Measurements from ENCODE around the gene ANKRD18B.
"Not testable (repeated sequence)": the region's sequence is repeated elsewhere in the genome, so short reads cannot be mapped to it uniquely, and the experiment has no call there.

Gene ANKRD18B

DNA sequence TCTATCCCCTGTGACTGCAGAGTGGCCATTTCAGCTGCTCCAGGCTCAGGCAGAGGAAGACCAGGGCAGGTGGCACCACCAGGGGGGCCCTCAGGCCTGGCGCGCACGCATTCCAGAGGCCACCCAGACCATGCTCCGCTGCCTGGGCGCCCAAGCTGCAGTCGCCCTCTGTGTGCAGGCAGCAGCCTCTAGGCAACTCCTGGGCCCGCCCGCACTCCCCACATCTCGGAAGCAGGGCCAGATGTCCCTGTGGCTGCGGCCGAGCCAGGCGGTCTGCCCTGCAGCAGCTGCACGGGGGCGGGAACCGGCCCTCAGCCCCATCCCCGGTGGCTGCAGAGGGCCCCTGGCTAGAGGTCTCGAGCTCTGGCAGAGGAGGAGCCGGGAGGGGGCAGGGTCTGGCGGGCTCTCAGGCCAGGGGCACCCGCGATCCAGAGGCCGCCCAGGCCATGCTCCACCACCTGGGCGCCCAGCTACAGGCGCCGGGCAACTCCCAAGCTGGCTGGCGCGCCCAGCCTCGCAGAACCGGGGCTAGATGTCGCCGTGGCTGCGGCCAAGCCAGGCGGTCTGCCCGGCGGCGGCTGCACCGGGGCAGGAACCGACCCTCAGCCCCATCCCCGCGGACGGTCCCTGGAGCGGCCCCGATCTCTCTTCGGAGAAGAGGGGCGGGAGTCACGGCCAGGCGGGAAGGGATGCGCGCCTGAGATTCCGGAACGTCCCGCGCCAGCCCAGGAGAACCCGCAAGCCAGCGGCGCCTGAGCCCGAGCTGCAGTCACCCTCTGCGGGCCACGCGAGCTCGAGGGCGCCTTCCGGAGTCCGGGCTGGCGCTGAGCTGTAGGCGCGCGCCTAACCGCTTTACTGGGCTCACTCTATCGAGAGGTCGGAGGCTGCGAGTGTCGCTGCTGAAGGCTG lies at the start of gene ANKRD18B:
Gene ANKRD18B, plus strand, starts transcription at position 855 of the 909 bp plus-strand sequence. CDS start 239 bp downstream, outside the sequence.
- DNase-seq, result not testable (repeated sequence)

DNA sequence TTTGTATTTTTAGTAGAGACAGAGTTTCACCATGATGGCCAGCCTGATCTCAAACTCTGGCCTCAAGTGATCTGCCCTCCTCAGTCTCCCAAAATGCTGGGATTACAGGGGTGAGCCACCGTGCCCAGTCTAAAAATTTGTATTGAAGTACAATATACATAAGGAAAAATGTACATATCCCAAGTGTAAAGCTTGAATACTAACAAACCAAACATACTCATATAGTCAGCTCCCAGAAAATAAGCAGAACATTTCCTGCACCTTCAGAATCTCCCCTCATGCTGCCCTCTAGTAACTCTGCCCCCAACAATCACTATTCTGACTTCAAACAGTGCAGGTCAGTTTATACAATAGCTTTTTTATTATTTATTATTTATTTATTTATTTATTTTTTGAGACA lies 48.7 kb upstream of the ANKRD18B start:
- DNase-seq, result no peak

- no peak for DNase-seq
Observed at GRCh38 chr9:33476503-33476902, 47.5 kb upstream of the ANKRD18B start.

DNA sequence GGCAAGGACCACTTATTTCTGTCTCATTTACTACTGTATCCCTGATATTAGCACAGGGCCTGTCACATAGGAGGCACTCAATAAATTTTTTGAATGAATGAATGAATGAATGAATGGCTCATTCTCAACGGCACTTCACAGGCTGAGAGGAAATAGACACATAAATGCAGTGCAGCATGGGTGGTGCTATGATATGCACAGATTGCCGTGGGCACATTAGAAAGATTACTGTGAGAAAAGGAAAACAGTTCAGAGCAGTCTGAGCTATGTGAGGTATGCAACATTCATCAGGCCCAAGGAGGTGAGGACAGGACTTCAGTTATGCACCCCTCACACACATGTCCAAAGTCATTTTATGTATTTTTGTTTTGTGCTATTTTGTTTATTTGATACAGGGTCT lies 43.9 kb upstream of the ANKRD18B start:
- DNase-seq, result no peak

GRCh38 chr9:33480976-33481375 lies 43.1 kb upstream of the ANKRD18B start:
- DNase-seq, result no peak

GRCh38 chr9:33485312-33485711 lies 38.7 kb upstream of the ANKRD18B start:
- DNase-seq, result not testable (repeated sequence)

- no peak for DNase-seq
Observed at GRCh38 chr9:33489066-33489465, 35.0 kb upstream of the ANKRD18B start.

GRCh38 chr9:33493819-33494218 lies 30.2 kb upstream of the ANKRD18B start:
- DNase-seq, result not testable (repeated sequence)

DNA sequence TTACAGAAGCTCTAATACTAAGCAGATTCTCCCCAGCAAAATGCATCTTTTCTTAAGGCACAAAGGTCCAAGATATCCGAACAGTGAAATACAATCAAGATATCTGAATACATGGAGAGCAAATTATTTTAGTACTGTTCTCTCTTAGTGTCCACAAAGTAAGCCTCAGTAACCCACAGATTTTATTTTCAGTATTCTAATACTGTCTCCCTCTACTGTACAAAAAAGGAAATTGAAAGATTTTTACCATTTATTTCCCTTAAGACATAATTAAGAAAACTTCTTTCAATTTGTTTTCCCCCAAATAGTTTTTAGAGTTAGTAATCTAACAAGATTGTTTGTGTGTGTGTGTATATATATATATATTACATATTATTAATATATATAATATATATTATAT lies 25.7 kb upstream of the ANKRD18B start:
- peak; percentile 1 for DNase-seq

DNA sequence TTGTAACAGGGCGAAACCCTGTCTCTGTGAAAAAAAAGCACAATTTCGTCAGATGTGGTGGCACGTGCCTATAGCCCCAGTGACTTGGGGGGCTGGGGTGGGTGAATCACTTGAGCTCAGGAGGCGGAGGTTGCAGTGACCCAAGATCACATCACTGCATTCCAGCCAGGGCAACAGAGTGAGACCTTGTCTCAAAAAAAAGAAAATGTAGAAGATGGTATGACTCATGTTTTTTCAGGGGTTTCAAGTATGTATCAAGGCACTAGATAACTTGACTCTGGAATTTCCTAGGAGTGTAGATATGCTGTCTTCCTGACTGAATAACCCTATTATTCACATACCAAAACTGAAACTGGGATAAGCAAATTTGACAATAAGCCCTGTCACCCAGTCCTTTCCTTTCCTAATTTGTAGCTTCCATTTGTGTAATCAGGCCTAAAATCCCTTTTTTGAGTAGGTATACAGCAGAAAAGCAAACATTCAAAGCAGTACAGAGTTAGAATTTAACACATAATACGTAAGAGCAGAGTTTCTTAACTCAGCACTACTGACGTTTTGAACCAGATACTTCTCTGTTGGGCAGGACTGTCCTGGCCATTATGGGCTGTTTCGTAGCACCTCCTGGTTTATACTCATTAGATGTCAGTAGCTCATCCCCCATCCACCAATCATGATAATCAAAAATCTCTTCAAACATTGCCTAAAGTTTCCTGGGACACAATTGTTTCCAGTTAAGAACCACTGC lies 17.3 kb upstream of the ANKRD18B start:
- no peak for DNase-seq

GRCh38 chr9:33510262-33511183 lies 13.5 kb upstream of the ANKRD18B start:
- DNase-seq, result peak; percentile 55

DNA sequence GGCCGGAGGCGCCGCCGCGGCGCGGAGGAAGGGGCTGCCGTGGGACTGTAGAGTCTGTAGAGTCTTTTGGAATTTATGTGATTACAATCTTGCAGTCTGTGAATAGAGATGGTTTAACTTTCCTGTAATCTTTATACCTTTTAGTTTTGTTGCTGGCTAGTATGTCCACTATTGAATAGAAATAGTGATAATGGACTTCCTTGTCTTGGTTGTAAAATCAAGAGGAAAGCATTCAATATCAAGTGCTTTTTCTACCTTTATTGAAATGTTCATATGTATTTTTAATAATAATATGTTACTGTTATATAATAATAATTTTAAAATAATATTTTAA lies 12.9 kb upstream of the ANKRD18B start:
- not testable (repeated sequence) for DNase-seq

DNA sequence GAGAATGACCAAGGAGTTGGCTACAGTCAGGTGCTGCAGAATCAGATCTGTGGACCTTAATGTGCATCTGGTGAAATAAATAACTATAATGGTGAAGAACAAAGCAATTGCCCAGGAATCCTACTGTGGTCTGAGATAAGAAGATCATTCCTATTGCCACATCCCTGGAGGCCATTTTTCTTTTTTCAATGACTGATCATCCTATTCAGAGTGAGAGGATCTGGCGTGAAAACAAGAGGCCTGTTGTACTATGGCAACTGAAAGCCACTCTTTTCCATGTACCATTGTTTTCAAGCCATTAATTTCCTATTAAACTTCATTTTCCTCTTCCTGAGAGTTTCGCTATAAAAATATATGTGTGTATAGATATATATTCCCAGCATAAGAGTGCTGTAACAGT lies 11.5 kb upstream of the ANKRD18B start:
- DNase-seq, result not testable (repeated sequence)

DNA sequence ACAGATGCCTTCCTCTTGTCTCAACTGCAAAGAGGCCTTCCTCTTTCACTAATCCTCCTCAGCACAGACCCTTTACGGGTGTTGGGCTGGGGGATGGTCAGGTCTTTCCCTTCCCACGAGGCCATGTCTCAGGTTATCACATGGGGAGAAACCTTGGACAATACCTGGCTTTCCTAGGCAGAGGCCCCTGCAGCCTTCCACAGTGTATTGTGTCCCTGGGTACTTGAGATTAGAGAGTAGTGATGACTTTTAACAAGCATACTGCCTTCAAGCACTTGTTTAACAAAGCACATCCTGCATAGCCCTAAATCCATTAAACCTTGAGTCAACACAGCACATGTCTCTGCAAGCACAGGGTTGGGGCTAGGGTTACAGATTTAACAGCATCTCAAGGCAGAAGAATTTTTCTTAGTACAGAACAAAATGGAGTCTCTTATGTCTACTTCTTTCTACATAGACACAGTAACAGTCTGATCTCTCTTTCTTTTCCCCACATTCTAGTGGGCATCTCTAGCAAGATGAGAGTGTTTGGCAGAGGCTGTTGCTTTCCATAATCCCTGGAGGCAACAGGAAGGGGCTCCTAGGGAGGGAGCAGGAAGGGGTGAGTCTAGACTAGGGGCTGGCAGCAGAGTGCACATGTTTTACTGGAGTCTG lies 8.6 kb upstream of the ANKRD18B start:
- DNase-seq, result not testable (repeated sequence)

DNA sequence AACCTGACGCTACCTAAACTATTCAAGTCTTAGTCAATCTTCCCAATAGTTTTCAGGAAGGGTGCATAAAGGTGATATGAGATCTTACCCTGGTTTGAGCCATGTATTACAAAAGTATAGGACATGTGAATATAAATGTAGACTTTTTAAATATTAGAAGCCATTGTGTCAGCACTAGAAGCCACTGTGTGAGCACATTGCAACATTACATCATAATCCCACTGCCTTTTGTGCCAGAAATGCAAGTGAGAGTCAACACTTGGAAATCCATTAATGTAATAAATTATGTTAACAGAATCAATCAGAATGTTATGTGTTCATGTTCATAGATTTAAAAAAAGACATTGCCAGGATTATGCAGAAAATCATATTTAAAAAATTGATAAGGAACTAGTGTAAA lies 7.7 kb upstream of the ANKRD18B start:
- not testable (repeated sequence) for DNase-seq

GRCh38 chr9:33517373-33517772 lies 6.7 kb upstream of the ANKRD18B start:
- DNase-seq, result peak; percentile 17

GRCh38 chr9:33517934-33518577 lies 6.0 kb upstream of the ANKRD18B start:
- not testable (repeated sequence) for DNase-seq

GRCh38 chr9:33521861-33522260 lies 2.2 kb upstream of the ANKRD18B start:
- not testable (repeated sequence) for DNase-seq

DNA sequence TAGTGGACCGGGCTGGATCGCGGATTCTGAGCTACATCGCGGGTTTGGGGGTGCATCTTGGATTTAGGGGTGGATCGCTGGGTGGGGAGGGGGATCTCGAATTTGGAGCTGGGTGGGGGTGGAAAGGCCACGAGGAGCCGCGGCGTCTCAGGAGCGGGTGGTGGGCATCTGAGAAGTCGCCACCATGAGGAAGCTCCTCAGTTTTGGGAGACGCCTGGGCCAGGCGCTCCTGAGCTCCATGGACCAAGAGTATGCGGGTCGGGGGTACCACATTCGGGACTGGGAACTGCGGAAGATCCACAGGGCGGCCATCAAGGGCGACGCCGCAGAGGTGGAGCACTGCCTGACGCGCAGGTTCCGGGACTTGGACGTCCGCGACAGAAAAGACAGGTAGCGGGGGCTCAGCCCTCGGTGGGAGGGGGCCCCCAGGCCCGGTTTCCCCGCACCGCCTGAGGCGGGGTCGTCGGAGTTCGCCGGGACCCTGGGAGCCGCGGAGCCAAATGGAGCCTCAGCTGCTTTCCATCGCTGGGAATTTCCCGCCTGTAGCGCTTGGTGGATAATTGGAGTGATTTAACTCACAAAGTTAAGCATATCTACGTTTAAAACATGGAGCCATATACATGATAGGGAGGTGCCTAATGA lies 376 bp downstream of the ANKRD18B start:
- DNase-seq, result no peak

DNA sequence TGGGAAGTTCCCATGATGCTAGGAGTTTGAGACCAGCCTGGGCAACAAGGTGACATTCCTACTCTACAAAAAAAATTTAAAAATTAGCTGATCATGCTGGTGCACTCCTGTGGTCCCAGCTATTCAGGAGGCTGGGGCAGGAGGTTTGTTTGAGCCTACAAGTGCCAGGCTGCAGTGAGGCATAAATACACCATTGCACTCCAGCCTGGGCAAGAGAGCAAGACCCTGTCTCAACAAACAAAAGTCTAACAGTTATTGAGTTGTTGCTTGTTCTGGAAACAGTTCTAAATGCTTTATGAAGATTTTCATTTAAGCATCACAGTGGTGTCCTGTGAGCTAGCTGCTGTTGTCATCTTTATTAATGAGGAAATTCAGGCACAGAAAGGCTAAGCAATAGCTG lies 4.0 kb downstream of the ANKRD18B start:
- not testable (repeated sequence) for DNase-seq

GRCh38 chr9:33533958-33534357 lies 9.9 kb downstream of the ANKRD18B start:
- DNase-seq, result not testable (repeated sequence)

Data from NCI-H446 treated with DMSO at 0.1 percent for 48 hours (cell line).